ENCODE data around the gene CPSF7. TPM values are rescaled to one million over a fixed set of nuclear protein-coding genes. Genes with fewer than 3 reads are reported as not detected.

CPSF7 gene
- total RNA-seq, 4 donors from 2014 or later, result 29.9 to 45.2 (median 40.7) TPM

DNA sequence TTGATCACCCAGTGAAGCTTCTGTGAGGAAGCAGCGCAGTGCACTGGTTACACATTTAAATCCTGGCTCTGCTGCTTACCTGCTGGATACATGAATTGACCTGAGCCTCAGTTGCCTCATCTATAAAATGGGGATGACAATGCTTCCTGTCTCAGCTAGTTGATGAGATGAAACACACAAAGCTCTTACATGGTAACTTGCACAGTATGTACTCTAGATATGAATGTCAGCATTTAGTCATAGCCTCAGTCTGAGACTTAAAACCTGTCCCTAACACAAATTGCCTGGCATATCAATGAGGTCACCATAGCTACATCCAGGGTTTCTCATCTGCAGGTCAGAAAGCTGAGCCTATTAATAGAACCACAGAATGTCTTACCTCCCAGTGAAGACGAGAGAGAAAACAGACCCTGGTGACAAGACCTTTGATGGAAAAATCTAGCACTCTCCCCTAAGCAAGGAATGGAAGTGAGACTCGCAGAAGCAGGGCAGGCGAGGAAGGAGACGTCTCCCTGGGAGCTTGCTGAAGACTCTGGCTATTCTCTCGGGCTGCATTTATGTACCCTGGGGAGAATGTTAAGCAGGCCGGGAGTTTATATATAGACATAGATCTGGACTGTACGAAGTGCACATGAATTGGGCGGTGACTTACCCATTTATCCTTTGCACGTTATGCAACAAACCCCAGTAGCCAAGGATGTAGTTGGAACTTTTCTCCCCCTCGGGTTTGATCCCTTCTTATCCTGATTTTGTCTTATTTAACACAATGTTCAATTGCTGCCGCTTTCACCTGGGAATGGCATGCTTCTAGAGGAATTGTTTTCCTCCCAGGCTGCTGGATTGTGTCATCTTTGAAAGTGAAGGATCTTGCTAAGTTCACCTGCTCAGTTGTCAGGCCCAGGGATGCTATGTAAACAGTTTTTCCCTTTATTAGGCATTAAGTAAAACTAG lies 18.1 kb upstream of the CPSF7 start:
- Histone ChIP-seq H3K36me3 (peaks cover 7 to 78% (median 48%) of the 10 kb centered on the region in 4 donors), H3K9me3 (no peaks in the 10 kb centered on the region), H3K27ac (replicated peaks in 1 of 4) (peak overlapping the region; percentile 69 to 77 (median 74)), H3K27me3 (no peaks in the 10 kb centered on the region), H3K4me1 (peaks cover 37 to 42% (median 40%) of the 10 kb centered on the region in 4 donors), H3K4me3 (no peak overlapping the region)
- no peak for DNase-seq (ENCODE audit: extremely low spot score)
- 51% methylated on average over 12 of the region's 12 CpGs for WGBS
- intact Hi-C loops (cut with DNase I), result loop anchor here (2.0 to 10.0 kb wide), 2 partner anchors 69 to 187 kb away; no protein-coding TSS in a partner anchor
- TF ChIP-seq POLR2A (IDR thresholded peaks at IDR 0.05; ENCODE audit: low read depth), result no peak
- peak in 1 of 2 donors; percentile 40 for TF ChIP-seq POLR2AphosphoS5 (IDR thresholded peaks at IDR 0.05)
- TF ChIP-seq, protein P1, sequence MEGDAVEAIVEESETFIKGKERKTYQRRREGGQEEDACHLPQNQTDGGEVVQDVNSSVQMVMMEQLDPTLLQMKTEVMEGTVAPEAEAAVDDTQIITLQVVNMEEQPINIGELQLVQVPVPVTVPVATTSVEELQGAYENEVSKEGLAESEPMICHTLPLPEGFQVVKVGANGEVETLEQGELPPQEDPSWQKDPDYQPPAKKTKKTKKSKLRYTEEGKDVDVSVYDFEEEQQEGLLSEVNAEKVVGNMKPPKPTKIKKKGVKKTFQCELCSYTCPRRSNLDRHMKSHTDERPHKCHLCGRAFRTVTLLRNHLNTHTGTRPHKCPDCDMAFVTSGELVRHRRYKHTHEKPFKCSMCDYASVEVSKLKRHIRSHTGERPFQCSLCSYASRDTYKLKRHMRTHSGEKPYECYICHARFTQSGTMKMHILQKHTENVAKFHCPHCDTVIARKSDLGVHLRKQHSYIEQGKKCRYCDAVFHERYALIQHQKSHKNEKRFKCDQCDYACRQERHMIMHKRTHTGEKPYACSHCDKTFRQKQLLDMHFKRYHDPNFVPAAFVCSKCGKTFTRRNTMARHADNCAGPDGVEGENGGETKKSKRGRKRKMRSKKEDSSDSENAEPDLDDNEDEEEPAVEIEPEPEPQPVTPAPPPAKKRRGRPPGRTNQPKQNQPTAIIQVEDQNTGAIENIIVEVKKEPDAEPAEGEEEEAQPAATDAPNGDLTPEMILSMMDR (IDR thresholded peaks at IDR 0.05), result no peak
- TF ChIP-seq EP300 (IDR thresholded peaks at IDR 0.05), result no peak

DNA sequence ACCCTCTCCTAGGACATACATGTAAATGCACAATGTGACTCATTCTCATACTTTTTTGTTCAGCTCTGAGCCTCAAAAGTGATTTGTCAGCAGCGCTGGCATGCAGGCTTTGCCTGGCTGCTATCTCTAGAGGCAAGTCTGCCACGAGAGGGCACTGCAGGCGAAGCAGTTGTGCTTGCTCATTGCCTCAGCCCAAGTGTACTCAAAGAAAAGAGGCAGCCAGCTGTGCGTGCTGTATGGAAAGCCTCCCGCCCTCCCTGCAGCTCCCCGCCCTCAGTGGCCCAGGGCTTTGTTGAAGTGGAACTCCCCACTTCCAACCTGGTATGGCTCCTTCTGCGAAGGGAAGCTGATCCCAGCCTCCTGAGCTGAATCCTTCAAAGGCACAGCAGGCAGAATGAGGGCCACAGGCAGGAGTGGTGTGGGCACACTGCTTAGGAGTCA lies 16.5 kb upstream of the CPSF7 start:
- peak; percentile 95 for DNase-seq (ENCODE audit: extremely low spot score)
- intact Hi-C loops (cut with DNase I), result loop anchor here (2.0 to 10.0 kb wide), 2 partner anchors 71 to 189 kb away; no protein-coding TSS in a partner anchor
- TF ChIP-seq, protein P1 (IDR thresholded peaks at IDR 0.05), result peak; percentile 83 to 87 (median 85)
- no peak for TF ChIP-seq EP300 (IDR thresholded peaks at IDR 0.05)
- no peak for TF ChIP-seq POLR2A (IDR thresholded peaks at IDR 0.05; ENCODE audit: low read depth)
- peak; percentile 58 to 76 for TF ChIP-seq POLR2AphosphoS5 (IDR thresholded peaks at IDR 0.05)
- Histone ChIP-seq H3K9me3 (no peaks in the 10 kb centered on the region), H3K36me3 (peaks cover 7 to 91% (median 49%) of the 10 kb centered on the region in 4 donors), H3K4me1 (peaks cover 37 to 42% (median 40%) of the 10 kb centered on the region in 4 donors), H3K27ac (replicated peaks in 1 of 4) (peak overlapping the region; percentile 69 to 77 (median 74)), H3K27me3 (no peaks in the 10 kb centered on the region), H3K4me3 (no peak overlapping the region)
- 4% methylated on average over 7 of the region's 7 CpGs for WGBS

DNA sequence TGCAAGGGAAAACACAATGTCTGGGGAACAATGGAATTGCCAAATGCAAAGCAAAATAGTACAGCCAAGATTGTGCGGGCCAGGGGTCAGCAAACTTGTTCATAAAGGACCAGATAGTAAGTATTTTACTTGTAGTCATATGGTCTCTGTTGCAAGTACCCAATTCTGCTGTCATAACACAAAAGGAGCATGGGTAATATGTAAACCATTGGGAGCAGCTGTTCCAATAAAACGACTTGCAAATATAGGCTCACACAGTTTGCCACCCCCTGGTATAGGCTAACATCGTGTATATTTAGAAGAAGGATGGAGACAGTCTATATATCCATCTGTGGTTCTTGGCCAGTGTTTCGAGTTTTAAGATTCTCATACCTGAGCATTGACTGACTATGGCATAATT lies 15.7 kb upstream of the CPSF7 start:
- H3K4me1 ChIP-seq, result peaks cover 37 to 42% (median 40%) of the 10 kb centered on the region in 4 donors
- no peak overlapping the region for H3K4me3 ChIP-seq
- no peak for TF ChIP-seq POLR2AphosphoS5 (IDR thresholded peaks at IDR 0.05)
- TF ChIP-seq, protein P1 (IDR thresholded peaks at IDR 0.05), result no peak
- TF ChIP-seq EP300 (IDR thresholded peaks at IDR 0.05), result no peak
- no peak for TF ChIP-seq POLR2A (IDR thresholded peaks at IDR 0.05; ENCODE audit: low read depth)
- intact Hi-C loops (cut with DNase I), result loop anchor here (10.0 kb wide), 1 partner anchor 189 kb away; no protein-coding TSS in a partner anchor
- H3K9me3 ChIP-seq, result no peaks in the 10 kb centered on the region
- no peak for DNase-seq (ENCODE audit: extremely low spot score)
- peak overlapping the region; percentile 38 to 77 (median 74) for H3K27ac ChIP-seq (replicated peaks in 1 of 4)
- WGBS, result 82% methylated on average over 4 of the region's 4 CpGs
- peaks cover 3 to 92% (median 53%) of the 10 kb centered on the region in 4 donors for H3K36me3 ChIP-seq
- H3K27me3 ChIP-seq, result no peaks in the 10 kb centered on the region

DNA sequence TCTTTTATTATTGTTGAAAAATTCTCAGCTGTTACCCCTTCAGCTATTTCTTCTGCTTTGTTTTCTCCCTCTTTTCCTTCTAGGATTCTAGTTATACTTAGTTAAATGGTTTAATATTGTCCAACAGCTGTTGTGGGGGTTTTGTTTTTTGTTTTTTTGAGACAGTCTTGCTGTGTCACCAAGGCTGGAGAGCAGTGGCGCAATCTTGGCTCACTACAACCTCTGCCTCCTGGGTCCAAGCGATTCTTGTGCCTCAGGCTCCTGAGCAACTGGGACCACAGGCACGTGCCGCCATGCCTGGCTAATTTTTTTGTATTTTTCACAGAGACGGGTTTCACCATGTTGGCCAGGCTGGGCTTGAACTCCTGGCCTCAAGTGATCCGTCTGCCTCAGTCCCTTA lies 12.8 kb upstream of the CPSF7 start:
- H3K4me3 ChIP-seq, result no peak overlapping the region
- peaks cover 19 to 22% (median 21%) of the 10 kb centered on the region in 4 donors for H3K4me1 ChIP-seq
- H3K36me3 ChIP-seq, result peaks cover 29 to 93% (median 79%) of the 10 kb centered on the region in 4 donors
- H3K27ac ChIP-seq (replicated peaks in 1 of 4), result no peak overlapping the region
- H3K9me3 ChIP-seq, result no peaks in the 10 kb centered on the region
- H3K27me3 ChIP-seq, result no peaks in the 10 kb centered on the region
- WGBS, result 89% methylated on average over 6 of the region's 6 CpGs
- intact Hi-C loops (cut with DNase I), result loop anchor here (10.0 kb wide), 1 partner anchor 192 kb away; no protein-coding TSS in a partner anchor
- TF ChIP-seq POLR2A (IDR thresholded peaks at IDR 0.05; ENCODE audit: low read depth) (no peak), EP300 (IDR thresholded peaks at IDR 0.05) (no peak), POLR2AphosphoS5 (IDR thresholded peaks at IDR 0.05) (no peak)
- TF ChIP-seq, protein P1 (IDR thresholded peaks at IDR 0.05), result no peak
- no peak for DNase-seq (ENCODE audit: extremely low spot score)
